Keratinocyte (primary cell): ENCODE data around the gene GNG2. TPM values are rescaled to one million over a fixed set of nuclear protein-coding genes. Genes with fewer than 3 reads are reported as not detected.

Experiments used
- DNase-seq: peaks from one replicate; pipeline ENCODE4 v3.0.0-alpha.2; 2011; ENCODE audit warnings: low read depth, missing footprints, low spot score
- FAIRE-seq: peaks from 2 replicates; lab custom pipeline; 2011; peaks lifted over from hg19 to GRCh38; lab: Jason Lieb, UNC
- H2AFZ ChIP-seq: 2 replicates; pipeline ENCODE4 v1.6.0; 2012; ENCODE audit warnings: low read length, control low read depth, inconsistent platforms; ENCODE audit not compliant: control insufficient read depth
- H3K27ac ChIP-seq: 2 replicates; pipeline ENCODE4 v1.5.1; 2011; ENCODE audit warnings: low read length; ENCODE audit not compliant: control insufficient read depth, insufficient read depth
- H3K27me3 ChIP-seq: 3 replicates; pipeline ENCODE4 v1.6.0; 2011; ENCODE audit warnings: low read length; ENCODE audit not compliant: control insufficient read depth, insufficient read depth; ENCODE audit errors: extremely low read depth
- H3K36me3 ChIP-seq, 2 experiments: 2 replicates in 1 of 2; 3 replicates in 1 of 2; pipeline ENCODE4 v1.5.1; 2011; ENCODE audit warnings: low read length in 2 of 2, mild to moderate bottlenecking in 1 of 2; ENCODE audit not compliant: control insufficient read depth in 2 of 2, insufficient read depth in 2 of 2; ENCODE audit errors: extremely low read depth in 1 of 2
- H3K4me1 ChIP-seq: 3 replicates; pipeline ENCODE4 v1.5.1; 2011; ENCODE audit warnings: low read length; ENCODE audit not compliant: control insufficient read depth, insufficient read depth; ENCODE audit errors: extremely low read depth
- H3K4me2 ChIP-seq: 3 replicates; pipeline ENCODE4 v1.6.0; 2011; ENCODE audit warnings: low read depth, low read length; ENCODE audit not compliant: control insufficient read depth, insufficient read depth; ENCODE audit errors: extremely low read depth
- H3K4me3 ChIP-seq, 3 experiments: fragments of 200-600 bp in 1 of 3; sonication (generic) in 1 of 3; 2 replicates in 2 of 3; 3 replicates in 1 of 3; pipeline ENCODE4 v1.5.1; 2011 to 2016; ENCODE audit warnings: low read length in 3 of 3, mild to moderate bottlenecking in 3 of 3, control low read depth in 2 of 3, inconsistent platforms in 1 of 3, low read depth in 1 of 3, mixed read lengths in 1 of 3, mixed run types in 1 of 3, moderate library complexity in 1 of 3; ENCODE audit not compliant: control insufficient read depth in 2 of 3, insufficient read depth in 2 of 3; ENCODE audit errors: extremely low read depth in 1 of 3
- H3K79me2 ChIP-seq: 2 replicates; pipeline ENCODE4 v1.6.0; 2012; ENCODE audit warnings: low read length; ENCODE audit not compliant: control insufficient read depth, insufficient read depth
- H3K9ac ChIP-seq: 3 replicates; pipeline ENCODE4 v1.6.0; 2011; ENCODE audit warnings: low read length; ENCODE audit not compliant: control insufficient read depth, insufficient read depth; ENCODE audit errors: extremely low read depth
- H3K9me1 ChIP-seq: 3 replicates; pipeline ENCODE4 v1.6.0; 2011; ENCODE audit warnings: low read length; ENCODE audit not compliant: control insufficient read depth, insufficient read depth; ENCODE audit errors: extremely low read depth
- H3K9me3 ChIP-seq: 2 replicates; pipeline ENCODE4 v1.5.1; 2012; ENCODE audit warnings: low read depth, low read length; ENCODE audit not compliant: control insufficient read depth
- H4K20me1 ChIP-seq: 3 replicates; pipeline ENCODE4 v1.6.0; 2011; ENCODE audit warnings: low read length; ENCODE audit not compliant: control insufficient read depth, insufficient read depth; ENCODE audit errors: extremely low read depth
- CTCF ChIP-seq, 3 experiments: IDR thresholded peaks in 1 of 3; conservative IDR thresholded peaks in 1 of 3; optimal IDR thresholded peaks in 1 of 3; 2 replicates in 2 of 3; 3 replicates in 1 of 3; pipeline versions ENCODE3 to v1.5.1; 2011; ENCODE audit warnings: low read length in 3 of 3, mild to moderate bottlenecking in 3 of 3, moderate library complexity in 2 of 3, control low read depth in 1 of 3, inconsistent platforms in 1 of 3; ENCODE audit not compliant: insufficient read depth in 2 of 3; ENCODE audit errors: extremely low read depth in 1 of 3
- EZH2 ChIP-seq: IDR thresholded peaks from one replicate; pipeline ENCODE4 v1.6.1; 2012; ENCODE audit warnings: inconsistent platforms, mild to moderate bottlenecking, low read length, moderate library complexity
- dilution Hi-C: fragments of 300-500 bp; cut with MboI; formaldehyde crosslinking; loops from one replicate; pipeline ENCODE4 v1.7.0; 2020; ENCODE audit warnings: low sequenced_read_pairs; ENCODE audit not compliant: extremely low pct_ligation_motif_present
- polyA plus RNA-seq, 5 experiments: library from polyadenylated mRNA; depleted of rRNA in 3 of 5; stranded (reverse) in 3 of 5; stranded (forward) in 1 of 5; unstranded in 1 of 5; fragments of >200 nt; gene quantifications; 1 replicate in 1 of 5; 2 replicates in 3 of 5; 3 replicates in 1 of 5; pipeline versions ENCODE4 v1.2.1 to v1.2.3, GENCODE V29; 2011 to 2012; ENCODE audit warnings: missing spikeins in 2 of 5, low read depth in 1 of 5, low replicate concordance in 1 of 5

Gene GNG2
- polyA plus RNA-seq, 1 donor (not counting 4 experiments of a cell fraction or from before 2014, with no cell fraction given) = 0.28 TPM

GRCh38 chr14:51939755-51940301, 79.4 kb downstream of the GNG2 start:
- Histone ChIP-seq H3K4me3 (no peak overlapping the region), H3K9me1 (no peaks in the 10 kb centered on the region), H3K4me2 (no peak overlapping the region), H3K79me2 (no peaks in the 10 kb centered on the region), H3K4me1 (no peaks in the 10 kb centered on the region), H3K27me3 (peaks cover 3% of the 10 kb centered on the region), H3K27ac (no peak overlapping the region), H3K9me3 (no peaks in the 10 kb centered on the region), H2AFZ (no peak overlapping the region), H3K9ac (no peak overlapping the region), H3K36me3 (no peaks in the 10 kb centered on the region), H4K20me1 (no peaks in the 10 kb centered on the region)
- TF ChIP-seq CTCF (optimal IDR thresholded peaks at IDR 0.05 in 1 of 3, IDR thresholded peaks at IDR 0.05 in 1 of 3, conservative IDR thresholded peaks at IDR 0.05 in 1 of 3; ENCODE audit: extremely low read depth in 1 of 3, insufficient read depth in 2 of 3, low read length in 3 of 3) = no peak
- no peak for TF ChIP-seq EZH2
- dilution Hi-C loops = no loop called here
- FAIRE-seq = no peak
- no peak for DNase-seq

- H3K27ac ChIP-seq = no peak overlapping the region
- no peaks in the 10 kb centered on the region for H3K9me1 ChIP-seq
- H3K79me2 ChIP-seq = no peaks in the 10 kb centered on the region
- H3K4me3 ChIP-seq = no peak overlapping the region
- H3K4me2 ChIP-seq = no peak overlapping the region
- TF ChIP-seq EZH2 = no peak
- no peak for TF ChIP-seq CTCF (optimal IDR thresholded peaks at IDR 0.05 in 1 of 3, IDR thresholded peaks at IDR 0.05 in 1 of 3, conservative IDR thresholded peaks at IDR 0.05 in 1 of 3; ENCODE audit: extremely low read depth in 1 of 3, insufficient read depth in 2 of 3, low read length in 3 of 3)
- H3K27me3 ChIP-seq = no peaks in the 10 kb centered on the region
- no peaks in the 10 kb centered on the region for H4K20me1 ChIP-seq
- FAIRE-seq = no peak
- no peaks in the 10 kb centered on the region for H3K36me3 ChIP-seq
- no peaks in the 10 kb centered on the region for H3K4me1 ChIP-seq
- no peak overlapping the region for H3K9ac ChIP-seq
- dilution Hi-C loops = no loop called here
- H3K9me3 ChIP-seq = no peaks in the 10 kb centered on the region
- DNase-seq = no peak
- no peak overlapping the region for H2AFZ ChIP-seq
Observed at GRCh38 chr14:51942971-51943370, 82.6 kb downstream of the GNG2 start.
